H1 (cell line): ENCODE measurements around the gene IBSP.

Source experiments
- ASH2L ChIP-seq: fragments of 200-600, 300-600 bp; sonication (generic); IDR thresholded peaks from one replicate; pipeline ENCODE4 v1.7.1; 2017; ENCODE audit warnings: low read length
- EZH2 ChIP-seq: fragments of 200-600 bp; sonication (generic); IDR thresholded peaks from 2 replicates; pipeline ENCODE4 v1.7.1; 2012; ENCODE audit warnings: low read depth, mild to moderate bottlenecking, moderate library complexity, low read length, inconsistent platforms; ENCODE audit not compliant: severe bottlenecking
- RAD21 ChIP-seq, 2 experiments: IDR thresholded peaks in 1 of 2; conservative IDR thresholded peaks in 1 of 2; 2 replicates each; pipeline ENCODE4 v1.6.1; 2011; ENCODE audit warnings: low read depth in 2 of 2, low read length in 2 of 2, improper control_type of control experiment in 1 of 2, inconsistent platforms in 1 of 2, mild to moderate bottlenecking in 1 of 2, moderate library complexity in 1 of 2
- SUZ12 ChIP-seq: fragments of 200-600 bp; sonication (generic); IDR thresholded peaks from 2 replicates; pipeline ENCODE4 v1.6.1; 2012; ENCODE audit warnings: mild to moderate bottlenecking, inconsistent platforms, low read length, moderate library complexity, mixed read lengths
- TEAD4 ChIP-seq: IDR thresholded peaks from 2 replicates; pipeline ENCODE4 v1.6.1; 2012; ENCODE audit warnings: low read depth, low read length, inconsistent platforms, mixed read lengths
- TF ChIP-seq, protein P1 (sequence below), 3 experiments: IDR thresholded peaks; 1 replicate in 2 of 3; 2 replicates in 1 of 3; pipeline versions ENCODE4 v1.5.1 to v1.6.1; 2011; ENCODE audit warnings: low read length in 3 of 3, mild to moderate bottlenecking in 3 of 3, inconsistent platforms in 2 of 3, low read depth in 1 of 3, moderate library complexity in 1 of 3; ENCODE audit not compliant: insufficient read depth in 1 of 3; ENCODE audit errors: control extremely low read depth in 1 of 3
- TF ChIP-seq, protein P2 (sequence below): IDR thresholded peaks from 2 replicates; pipeline ENCODE4 v1.6.1; 2011; ENCODE audit warnings: low read depth, mild to moderate bottlenecking, low read length; ENCODE audit not compliant: insufficient read depth

DNA sequence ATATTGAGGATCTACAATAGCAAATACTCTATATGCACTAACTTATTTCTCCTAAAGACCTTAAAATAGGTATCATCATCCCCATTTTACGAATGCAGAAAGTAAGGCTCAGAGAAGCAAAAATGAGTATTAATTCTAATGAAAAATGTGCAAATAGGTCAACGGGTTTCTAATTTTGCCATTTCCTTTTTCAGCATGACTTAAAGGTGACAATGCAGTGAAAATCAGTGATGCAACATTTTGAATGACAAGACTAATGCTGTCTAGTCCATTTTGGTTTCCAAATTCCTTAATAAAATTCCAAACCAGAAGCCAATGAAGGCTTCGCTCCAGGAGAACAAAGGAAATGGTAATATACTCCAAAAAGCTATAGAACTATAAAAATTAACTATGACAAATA lies 37.0 kb upstream of the IBSP start:
- TF ChIP-seq, protein P1, sequence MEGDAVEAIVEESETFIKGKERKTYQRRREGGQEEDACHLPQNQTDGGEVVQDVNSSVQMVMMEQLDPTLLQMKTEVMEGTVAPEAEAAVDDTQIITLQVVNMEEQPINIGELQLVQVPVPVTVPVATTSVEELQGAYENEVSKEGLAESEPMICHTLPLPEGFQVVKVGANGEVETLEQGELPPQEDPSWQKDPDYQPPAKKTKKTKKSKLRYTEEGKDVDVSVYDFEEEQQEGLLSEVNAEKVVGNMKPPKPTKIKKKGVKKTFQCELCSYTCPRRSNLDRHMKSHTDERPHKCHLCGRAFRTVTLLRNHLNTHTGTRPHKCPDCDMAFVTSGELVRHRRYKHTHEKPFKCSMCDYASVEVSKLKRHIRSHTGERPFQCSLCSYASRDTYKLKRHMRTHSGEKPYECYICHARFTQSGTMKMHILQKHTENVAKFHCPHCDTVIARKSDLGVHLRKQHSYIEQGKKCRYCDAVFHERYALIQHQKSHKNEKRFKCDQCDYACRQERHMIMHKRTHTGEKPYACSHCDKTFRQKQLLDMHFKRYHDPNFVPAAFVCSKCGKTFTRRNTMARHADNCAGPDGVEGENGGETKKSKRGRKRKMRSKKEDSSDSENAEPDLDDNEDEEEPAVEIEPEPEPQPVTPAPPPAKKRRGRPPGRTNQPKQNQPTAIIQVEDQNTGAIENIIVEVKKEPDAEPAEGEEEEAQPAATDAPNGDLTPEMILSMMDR (IDR thresholded peaks at IDR 0.05; ENCODE audit: control extremely low read depth in 1 of 3, insufficient read depth in 1 of 3, low read depth in 1 of 3, low read length in 3 of 3) = no peak
- TF ChIP-seq SUZ12 = no peak
- no peak for TF ChIP-seq TEAD4
- no peak for TF ChIP-seq ASH2L
- TF ChIP-seq RAD21 (IDR thresholded peaks at IDR 0.05 in 1 of 2, conservative IDR thresholded peaks at IDR 0.05 in 1 of 2; ENCODE audit: low read depth in 2 of 2, low read length in 2 of 2) = no peak
- TF ChIP-seq, protein P2, sequence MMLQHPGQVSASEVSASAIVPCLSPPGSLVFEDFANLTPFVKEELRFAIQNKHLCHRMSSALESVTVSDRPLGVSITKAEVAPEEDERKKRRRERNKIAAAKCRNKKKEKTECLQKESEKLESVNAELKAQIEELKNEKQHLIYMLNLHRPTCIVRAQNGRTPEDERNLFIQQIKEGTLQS = no peak
- no peak for TF ChIP-seq EZH2
